ENCODE results near the gene HEXA.

DNA sequence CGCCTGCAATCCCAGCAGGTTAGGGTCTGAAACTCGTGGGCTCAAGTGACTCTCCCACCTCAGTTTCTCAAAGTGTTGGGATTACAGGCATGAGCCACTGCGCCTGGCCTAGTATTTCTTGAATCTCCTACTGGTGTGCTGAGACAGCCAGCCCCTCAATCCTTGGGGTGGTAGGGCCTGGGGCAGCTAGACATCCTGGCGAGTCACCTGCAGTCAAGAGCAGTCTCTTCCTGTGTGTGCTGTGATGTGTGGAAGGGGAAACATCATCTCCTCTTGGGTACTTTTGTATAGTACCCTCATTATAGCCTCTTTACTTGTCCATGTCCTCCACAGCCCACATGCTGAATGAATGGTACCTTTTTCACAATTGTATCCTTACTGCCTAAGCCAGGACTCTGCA lies 4.9 kb upstream of the HEXA start:
- TF ChIP-seq, protein P1, sequence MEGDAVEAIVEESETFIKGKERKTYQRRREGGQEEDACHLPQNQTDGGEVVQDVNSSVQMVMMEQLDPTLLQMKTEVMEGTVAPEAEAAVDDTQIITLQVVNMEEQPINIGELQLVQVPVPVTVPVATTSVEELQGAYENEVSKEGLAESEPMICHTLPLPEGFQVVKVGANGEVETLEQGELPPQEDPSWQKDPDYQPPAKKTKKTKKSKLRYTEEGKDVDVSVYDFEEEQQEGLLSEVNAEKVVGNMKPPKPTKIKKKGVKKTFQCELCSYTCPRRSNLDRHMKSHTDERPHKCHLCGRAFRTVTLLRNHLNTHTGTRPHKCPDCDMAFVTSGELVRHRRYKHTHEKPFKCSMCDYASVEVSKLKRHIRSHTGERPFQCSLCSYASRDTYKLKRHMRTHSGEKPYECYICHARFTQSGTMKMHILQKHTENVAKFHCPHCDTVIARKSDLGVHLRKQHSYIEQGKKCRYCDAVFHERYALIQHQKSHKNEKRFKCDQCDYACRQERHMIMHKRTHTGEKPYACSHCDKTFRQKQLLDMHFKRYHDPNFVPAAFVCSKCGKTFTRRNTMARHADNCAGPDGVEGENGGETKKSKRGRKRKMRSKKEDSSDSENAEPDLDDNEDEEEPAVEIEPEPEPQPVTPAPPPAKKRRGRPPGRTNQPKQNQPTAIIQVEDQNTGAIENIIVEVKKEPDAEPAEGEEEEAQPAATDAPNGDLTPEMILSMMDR (IDR thresholded peaks at IDR 0.05; ENCODE audit: insufficient read depth, low read length, poor library complexity, severe bottlenecking) = no peak
- TF ChIP-seq EZH2phosphoT487 (conservative IDR thresholded peaks at IDR 0.05; ENCODE audit: low read length) = no peak
